ENCODE results near the gene PRICKLE1. TPM values are rescaled to one million over a fixed set of nuclear protein-coding genes. Genes with fewer than 3 reads are reported as not detected.

PRICKLE1 gene
- total and polyA plus RNA-seq, 2 donors (not counting 1 experiment from before 2014, with no cell fraction given), result 6.3 to 21.6 TPM

GRCh38 chr12:42428850-42429249, 160.7 kb downstream of the PRICKLE1 start:
- no peak for TF ChIP-seq EZH2 (IDR thresholded peaks at IDR 0.05; ENCODE audit: borderline replicate concordance, insufficient read depth, low read depth, low read length, poor library complexity, severe bottlenecking)
- TF ChIP-seq, protein P1, sequence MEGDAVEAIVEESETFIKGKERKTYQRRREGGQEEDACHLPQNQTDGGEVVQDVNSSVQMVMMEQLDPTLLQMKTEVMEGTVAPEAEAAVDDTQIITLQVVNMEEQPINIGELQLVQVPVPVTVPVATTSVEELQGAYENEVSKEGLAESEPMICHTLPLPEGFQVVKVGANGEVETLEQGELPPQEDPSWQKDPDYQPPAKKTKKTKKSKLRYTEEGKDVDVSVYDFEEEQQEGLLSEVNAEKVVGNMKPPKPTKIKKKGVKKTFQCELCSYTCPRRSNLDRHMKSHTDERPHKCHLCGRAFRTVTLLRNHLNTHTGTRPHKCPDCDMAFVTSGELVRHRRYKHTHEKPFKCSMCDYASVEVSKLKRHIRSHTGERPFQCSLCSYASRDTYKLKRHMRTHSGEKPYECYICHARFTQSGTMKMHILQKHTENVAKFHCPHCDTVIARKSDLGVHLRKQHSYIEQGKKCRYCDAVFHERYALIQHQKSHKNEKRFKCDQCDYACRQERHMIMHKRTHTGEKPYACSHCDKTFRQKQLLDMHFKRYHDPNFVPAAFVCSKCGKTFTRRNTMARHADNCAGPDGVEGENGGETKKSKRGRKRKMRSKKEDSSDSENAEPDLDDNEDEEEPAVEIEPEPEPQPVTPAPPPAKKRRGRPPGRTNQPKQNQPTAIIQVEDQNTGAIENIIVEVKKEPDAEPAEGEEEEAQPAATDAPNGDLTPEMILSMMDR (IDR thresholded peaks at IDR 0.05), result no peak
- no peak overlapping the region for H3K4me3 ChIP-seq (ENCODE audit: control extremely low read depth in 1 of 5, extremely low read depth in 1 of 5, insufficient read depth in 1 of 5, low read depth in 2 of 5, low read length in 4 of 5)
- Mint-ChIP-seq H3K27me3 (no peaks in the 10 kb centered on the region), H3K27ac (no peak overlapping the region), H3K9me3 (ENCODE audit: insufficient read depth) (no peaks in the 10 kb centered on the region), H3K4me3 (no peak overlapping the region), H3K4me1 (no peaks in the 10 kb centered on the region)
- peaks cover 4% of the 10 kb centered on the region for H4K20me1 ChIP-seq (ENCODE audit: control insufficient read depth, insufficient read depth, low read length, poor library complexity, severe bottlenecking)
- H3K27ac ChIP-seq (ENCODE audit: low read length in 2 of 2), result no peak overlapping the region
- ChIA-PET CTCF (no interaction called here), POLR2A (no interaction called here)
- H3K9ac ChIP-seq (ENCODE audit: low read length), result no peak overlapping the region
- DNase-seq (no peak), ATAC-seq (ENCODE audit: low read depth) (no peak)
- H3K36me3 ChIP-seq (replicated peaks in 1 of 2; ENCODE audit: control extremely low read depth in 1 of 2, control insufficient read depth in 1 of 2, extremely low read depth in 1 of 2, insufficient read depth in 2 of 2, low read length in 1 of 2), result peaks cover 3 to 12% of the 10 kb centered on the region in 2 experiments
- intact Hi-C loops (cut with micrococcal nuclease), result no loop called here
- H3K4me1 ChIP-seq (ENCODE audit: control insufficient read depth in 2 of 2, insufficient read depth in 2 of 2, low read length in 2 of 2), result no peaks in the 10 kb centered on the region
- no peak overlapping the region for H3K4me2 ChIP-seq (replicated peaks; ENCODE audit: low read depth, low read length, poor library complexity, severe bottlenecking)
- no peak overlapping the region for H2AFZ ChIP-seq (ENCODE audit: insufficient read depth, low read depth, low read length, poor library complexity, severe bottlenecking)
- no CpG with 5 or more reads among the region's 2 CpGs for WGBS (ENCODE audit: insufficient coverage)
- H3K79me2 ChIP-seq (ENCODE audit: control insufficient read depth, insufficient read depth, low read length), result peaks cover 8% of the 10 kb centered on the region
- no peaks in the 10 kb centered on the region for H3K27me3 ChIP-seq (replicated peaks in 1 of 4; ENCODE audit: control extremely low read depth in 1 of 4, control insufficient read depth in 3 of 4, insufficient read depth in 4 of 4, low read length in 3 of 4)
- no peaks in the 10 kb centered on the region for H3K9me3 ChIP-seq (ENCODE audit: control extremely low read depth in 1 of 3, control insufficient read depth in 2 of 3, insufficient read depth in 1 of 3, low read length in 2 of 3)

DNA sequence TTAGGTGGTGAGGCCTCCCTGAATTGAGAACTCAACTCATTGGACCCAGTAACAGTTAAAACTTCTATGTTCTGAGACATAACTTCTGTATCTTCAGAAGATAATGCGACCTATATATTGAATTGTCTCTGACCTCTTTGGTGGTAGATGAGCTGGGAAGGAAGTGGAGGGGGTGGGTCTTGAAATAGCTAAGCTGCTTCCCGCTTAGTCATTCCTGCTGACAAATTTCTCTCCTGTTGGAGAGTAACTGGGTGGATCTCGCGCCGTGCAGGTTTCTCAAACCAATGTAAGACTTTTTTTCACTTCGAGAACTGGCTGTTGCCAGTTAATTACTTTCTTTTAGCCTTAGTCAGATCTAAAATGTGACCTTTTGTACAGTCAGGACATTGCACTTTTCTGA, 162.8 kb downstream of the PRICKLE1 start:
- H3K79me2 ChIP-seq (ENCODE audit: control insufficient read depth, insufficient read depth, low read length), result peaks cover 8% of the 10 kb centered on the region
- no peak overlapping the region for H3K4me3 ChIP-seq (ENCODE audit: control extremely low read depth in 1 of 5, extremely low read depth in 1 of 5, insufficient read depth in 1 of 5, low read depth in 2 of 5, low read length in 4 of 5)
- H3K4me1 Mint-ChIP-seq, result peaks cover 10% of the 10 kb centered on the region
- peaks cover 4% of the 10 kb centered on the region for H4K20me1 ChIP-seq (ENCODE audit: control insufficient read depth, insufficient read depth, low read length, poor library complexity, severe bottlenecking)
- intact Hi-C loops (cut with micrococcal nuclease), result no loop called here
- ATAC-seq (ENCODE audit: low read depth) (no peak), DNase-seq (no peak)
- no peak overlapping the region for H3K27ac Mint-ChIP-seq
- H3K36me3 ChIP-seq (replicated peaks in 1 of 2; ENCODE audit: control extremely low read depth in 1 of 2, control insufficient read depth in 1 of 2, extremely low read depth in 1 of 2, insufficient read depth in 2 of 2, low read length in 1 of 2), result peaks cover 3 to 12% of the 10 kb centered on the region in 2 experiments
- H3K9me3 Mint-ChIP-seq (ENCODE audit: insufficient read depth), result no peaks in the 10 kb centered on the region
- TF ChIP-seq, protein P1 (IDR thresholded peaks at IDR 0.05), result no peak
- TF ChIP-seq EZH2 (IDR thresholded peaks at IDR 0.05; ENCODE audit: borderline replicate concordance, insufficient read depth, low read depth, low read length, poor library complexity, severe bottlenecking), result no peak
- H3K4me2 ChIP-seq (replicated peaks; ENCODE audit: low read depth, low read length, poor library complexity, severe bottlenecking), result no peak overlapping the region
- no peaks in the 10 kb centered on the region for H3K27me3 ChIP-seq (replicated peaks in 1 of 4; ENCODE audit: control extremely low read depth in 1 of 4, control insufficient read depth in 3 of 4, insufficient read depth in 4 of 4, low read length in 3 of 4)
- H3K27ac ChIP-seq (ENCODE audit: low read length in 2 of 2), result no peak overlapping the region
- H3K4me3 Mint-ChIP-seq, result no peak overlapping the region
- 89% methylated on average over 4 of the region's 6 CpGs for WGBS (ENCODE audit: insufficient coverage)
- H3K9me3 ChIP-seq (ENCODE audit: control extremely low read depth in 1 of 3, control insufficient read depth in 2 of 3, insufficient read depth in 1 of 3, low read length in 2 of 3), result no peaks in the 10 kb centered on the region
- no peaks in the 10 kb centered on the region for H3K27me3 Mint-ChIP-seq
- H2AFZ ChIP-seq (ENCODE audit: insufficient read depth, low read depth, low read length, poor library complexity, severe bottlenecking), result no peak overlapping the region
- ChIA-PET CTCF (no interaction called here), POLR2A (no interaction called here)
- H3K9ac ChIP-seq (ENCODE audit: low read length), result no peak overlapping the region
- H3K4me1 ChIP-seq (ENCODE audit: control insufficient read depth in 2 of 2, insufficient read depth in 2 of 2, low read length in 2 of 2), result peaks cover 0 to 5% of the 10 kb centered on the region in 2 donors
